Panc1 (cell line): Measurements from ENCODE around the gene ACTR8. TPM values are rescaled to one million over a fixed set of nuclear protein-coding genes. Genes with fewer than 3 reads are reported as not detected.

Source experiments
- ATAC-seq: fragments of 200-7000 bp; cut with Tn5 transposase; 2 replicates; pipeline ENCODE4 v1.9.1; 2020; ENCODE audit warnings: mild to moderate bottlenecking, moderate library complexity
- BruUV-seq: library from RNA; stranded (reverse); fragments of 400-500 nt; replicated peaks from 2 replicates; lab custom pipeline; 2021; lab: Mats Ljungman, UMichigan
- CTCF ChIA-PET: fragments of 300-600 bp; sonication (Branson Sonifier 250); formaldehyde crosslinking; loops from one replicate; lab custom pipeline; 2022; ENCODE audit warnings: antibody characterized with exemption; lab: Charles Lee
- POLR2A ChIA-PET: fragments of 300-600 bp; sonication (Branson Sonifier 250); formaldehyde crosslinking; loops from one replicate; lab custom pipeline; 2022; ENCODE audit warnings: antibody characterized with exemption; lab: Charles Lee
- DNase-seq: peaks from one replicate; pipeline ENCODE4 v3.0.0-alpha.2; 2010; ENCODE audit warnings: low read depth, low spot score
- H3K27ac ChIP-seq: 2 replicates; pipeline ENCODE4 v1.5.1; 2011; ENCODE audit warnings: mild to moderate bottlenecking, low read length, inconsistent platforms
- H3K27me3 ChIP-seq: fragments of 200-500 bp; sonication (Bioruptor generic); 2 replicates; pipeline ENCODE4 v1.6.0; 2014; ENCODE audit warnings: low read length, inconsistent platforms; ENCODE audit not compliant: control insufficient read depth, insufficient read depth
- H3K36me3 ChIP-seq: fragments of 200-500 bp; sonication (Bioruptor generic); 2 replicates; pipeline ENCODE4 v1.5.1; 2014; ENCODE audit warnings: inconsistent platforms, mild to moderate bottlenecking, low read length, moderate library complexity; ENCODE audit not compliant: control insufficient read depth, insufficient read depth
- H3K4me1 ChIP-seq: 2 replicates; pipeline ENCODE4 v1.5.1; 2011; ENCODE audit warnings: inconsistent platforms, mild to moderate bottlenecking, low read length, moderate library complexity; ENCODE audit not compliant: control insufficient read depth, insufficient read depth
- H3K4me3 ChIP-seq, 2 experiments: 2 replicates each; pipeline ENCODE4 v1.5.1; 2011 to 2012; ENCODE audit warnings: low read depth in 2 of 2, low read length in 2 of 2, mild to moderate bottlenecking in 2 of 2, inconsistent platforms in 1 of 2, moderate library complexity in 1 of 2
- H3K9me3 ChIP-seq: fragments of 200-500 bp; sonication (Bioruptor generic); 2 replicates; pipeline ENCODE4 v1.5.1; 2014; ENCODE audit warnings: low read depth, mild to moderate bottlenecking, inconsistent platforms, low read length, moderate library complexity; ENCODE audit not compliant: control insufficient read depth, insufficient read depth
- POLR2AphosphoS5 ChIP-seq: IDR thresholded peaks from 2 replicates; pipeline ENCODE4 v1.6.1; 2012; ENCODE audit warnings: mild to moderate bottlenecking, low read depth, low read length, moderate library complexity
- REST ChIP-seq, 2 experiments: IDR thresholded peaks; 2 replicates each; pipeline ENCODE4 v1.6.1; 2011 to 2012; ENCODE audit warnings: low read depth in 2 of 2, control low read depth in 1 of 2, low read length in 1 of 2, mild to moderate bottlenecking in 1 of 2, moderate library complexity in 1 of 2; ENCODE audit not compliant: insufficient read depth in 1 of 2
- SIN3A ChIP-seq: IDR thresholded peaks from 2 replicates; pipeline ENCODE4 v1.6.1; 2012; ENCODE audit warnings: low read depth, mild to moderate bottlenecking, low read length, moderate library complexity, borderline replicate concordance; ENCODE audit not compliant: insufficient read depth
- TCF7L2 ChIP-seq: IDR thresholded peaks from 2 replicates; pipeline ENCODE4 v1.6.1; 2011; ENCODE audit warnings: mild to moderate bottlenecking, low read depth, low read length, inconsistent platforms
- in situ Hi-C: cut with HindIII; loops from 2 replicates; pipeline ENCODE4 v1.10.0; 2016; ENCODE audit warnings: low sequenced_read_pairs, low pct_unique_long_range_greater_than_20kb
- intact Hi-C: fragments of 100-400 bp; cut with micrococcal nuclease; formaldehyde crosslinking; loops from one replicate; pipeline ENCODE4 v1.10.0; 2022; ENCODE audit not compliant: unreplicated experiment
- total RNA-seq: library from RNA; stranded (reverse); gene quantifications from one replicate; pipeline ENCODE4 v1.2.1, GENCODE V29; 2021; ENCODE audit not compliant: unreplicated experiment
- TF ChIP-seq, protein P1 (sequence below): fragments of 450-650 bp; IDR thresholded peaks from 2 replicates; pipeline ENCODE4 v1.5.1; 2017; ENCODE audit warnings: mild to moderate bottlenecking

Gene ACTR8
- total RNA-seq, 1 experiment from 2014 or later = 26.2 TPM

DNA sequence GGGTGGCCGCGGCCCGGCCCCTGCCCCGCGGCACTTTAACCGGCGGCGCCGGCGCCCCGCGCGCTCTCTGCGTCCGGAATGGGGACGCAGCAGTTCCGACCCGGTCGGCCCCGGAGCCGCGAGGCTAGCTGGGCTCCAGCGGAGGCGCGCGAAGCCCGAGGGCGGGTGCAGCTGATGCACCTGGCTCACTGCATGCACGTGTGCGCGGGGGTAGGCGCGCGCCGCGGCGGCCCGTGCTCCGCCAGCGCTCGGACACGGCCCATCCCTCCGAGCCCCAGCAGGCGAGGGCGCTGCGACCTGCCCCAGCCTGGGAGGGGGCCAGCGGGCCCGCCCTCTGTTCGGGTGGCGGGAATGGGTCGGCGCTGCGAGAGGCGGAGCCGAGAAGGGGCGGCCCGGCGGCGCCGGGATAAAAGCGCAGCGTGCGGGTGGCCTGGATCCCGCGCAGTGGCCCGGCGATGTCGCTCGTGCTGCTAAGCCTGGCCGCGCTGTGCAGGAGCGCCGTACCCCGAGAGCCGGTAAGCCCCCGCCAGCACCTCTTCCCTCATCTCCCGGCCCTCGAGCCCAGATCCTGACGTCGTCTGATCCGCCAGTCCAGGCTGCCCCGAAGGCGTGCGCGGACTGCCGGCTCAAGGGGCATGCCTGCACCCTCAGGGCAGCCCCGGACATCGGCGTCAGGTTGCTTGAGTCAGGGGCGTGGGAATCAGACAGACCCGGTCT, 35.7 kb downstream of the ACTR8 start, which contains the start of the genes CHDH and IL17RB:
Gene CHDH (minus strand): TSS at position 286 of the 717 bp plus-strand sequence. CDS start 22,411 bp downstream, outside the sequence.
Gene IL17RB (plus strand): TSS at position 435 of the 717 bp plus-strand sequence. CDS start 21 bp downstream, at position 456.
- H3K4me1 ChIP-seq = peaks cover 48% of the 10 kb centered on the region
- H3K4me3 ChIP-seq = peak within 1 kb of the TSS; percentile 60 to 73
- ChIA-PET POLR2A (no interaction called here), CTCF (no interaction called here)
- no peaks in the 10 kb centered on the region for H3K27me3 ChIP-seq
- intact Hi-C loops (no loop called here), in situ Hi-C loops (no loop called here)
- no peaks in the 10 kb centered on the region for H3K9me3 ChIP-seq
- H3K36me3 ChIP-seq = no peaks in the 10 kb centered on the region
- ATAC-seq = peak; percentile 89
- BruUV-seq = no TSS peak
- H3K27ac ChIP-seq = peak within 1 kb of the TSS; percentile 88
- no peak for DNase-seq
- TF ChIP-seq TCF7L2 = peak; percentile 52
- TF ChIP-seq, protein P1, sequence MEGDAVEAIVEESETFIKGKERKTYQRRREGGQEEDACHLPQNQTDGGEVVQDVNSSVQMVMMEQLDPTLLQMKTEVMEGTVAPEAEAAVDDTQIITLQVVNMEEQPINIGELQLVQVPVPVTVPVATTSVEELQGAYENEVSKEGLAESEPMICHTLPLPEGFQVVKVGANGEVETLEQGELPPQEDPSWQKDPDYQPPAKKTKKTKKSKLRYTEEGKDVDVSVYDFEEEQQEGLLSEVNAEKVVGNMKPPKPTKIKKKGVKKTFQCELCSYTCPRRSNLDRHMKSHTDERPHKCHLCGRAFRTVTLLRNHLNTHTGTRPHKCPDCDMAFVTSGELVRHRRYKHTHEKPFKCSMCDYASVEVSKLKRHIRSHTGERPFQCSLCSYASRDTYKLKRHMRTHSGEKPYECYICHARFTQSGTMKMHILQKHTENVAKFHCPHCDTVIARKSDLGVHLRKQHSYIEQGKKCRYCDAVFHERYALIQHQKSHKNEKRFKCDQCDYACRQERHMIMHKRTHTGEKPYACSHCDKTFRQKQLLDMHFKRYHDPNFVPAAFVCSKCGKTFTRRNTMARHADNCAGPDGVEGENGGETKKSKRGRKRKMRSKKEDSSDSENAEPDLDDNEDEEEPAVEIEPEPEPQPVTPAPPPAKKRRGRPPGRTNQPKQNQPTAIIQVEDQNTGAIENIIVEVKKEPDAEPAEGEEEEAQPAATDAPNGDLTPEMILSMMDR = 0 out of 2 replicates have a peak, but pooled peaks have one; percentile 2
- no peak for TF ChIP-seq REST (IDR thresholded peaks at IDR 0.05; ENCODE audit: insufficient read depth in 1 of 2, low read depth in 2 of 2, low read length in 1 of 2)
- no peak; the same call in 1 of the 2 replicates for TF ChIP-seq POLR2AphosphoS5

DNA sequence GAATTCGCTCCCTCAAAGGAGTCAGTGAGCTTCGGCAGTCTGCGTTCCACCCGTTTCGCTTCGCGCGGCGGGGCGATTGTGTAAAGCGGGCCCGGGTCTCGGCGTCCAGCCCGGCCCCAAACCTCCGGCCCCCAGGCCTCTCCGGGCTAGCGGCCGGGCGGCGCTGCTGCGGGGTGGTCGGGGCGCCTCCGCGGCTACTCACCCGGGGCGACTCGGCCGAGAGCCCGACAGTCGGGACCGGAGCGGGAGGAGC, 36.1 kb downstream of the ACTR8 start:
- CTCF ChIA-PET = no interaction called here
- TF ChIP-seq, protein P1 = 0 out of 2 replicates have a peak, but pooled peaks have one; percentile 28
- TF ChIP-seq POLR2AphosphoS5 (no peak), REST (IDR thresholded peaks at IDR 0.05; ENCODE audit: insufficient read depth in 1 of 2, low read depth in 2 of 2, low read length in 1 of 2) (no peak), SIN3A (no peak)
- Histone ChIP-seq H3K27me3 (no peaks in the 10 kb centered on the region), H3K27ac (peak overlapping the region; percentile 88), H3K9me3 (no peaks in the 10 kb centered on the region), H3K36me3 (no peaks in the 10 kb centered on the region), H3K4me1 (peaks cover 51% of the 10 kb centered on the region), H3K4me3 (peak overlapping the region; percentile 60 to 73)
- intact Hi-C loops = no loop called here
- DNase-seq (no peak), ATAC-seq (no peak)
- POLR2A ChIA-PET = no interaction called here
- no TSS peak for BruUV-seq
- in situ Hi-C loops = no loop called here
